ENCODE data around the gene GRID1.

GRCh38 chr10:85862771-85863170, 503.8 kb downstream of the GRID1 start:
- TF ChIP-seq CTCF (conservative IDR thresholded peaks at IDR 0.05), result no peak
- no peak for TF ChIP-seq EZH2 (IDR thresholded peaks at IDR 0.05; ENCODE audit: low read depth)
